ENCODE measurements around the gene CEBPZ. TPM values are rescaled to one million over a fixed set of nuclear protein-coding genes. Genes with fewer than 3 reads are reported as not detected.

CEBPZ gene
- total RNA-seq, 1 experiment from 2014 or later: 146 TPM

GRCh38 chr2:37156071-37156856 lies 75.1 kb downstream of the CEBPZ start:
- ATAC-seq (peak; percentile 36), DNase-seq (ENCODE audit: low spot score) (no peak)
- ChIA-PET CTCF (interaction anchor here (1.0 to 1.2 kb wide), 3 partner anchors 12 to 240 kb away, joined by 3 to 6 read pairs (median 3); no protein-coding TSS in a partner anchor), POLR2A (no interaction called here)
- Mint-ChIP-seq H3K27ac (peak overlapping the region; percentile 89), H3K9me3 (peaks cover 5% of the 10 kb centered on the region; the same call in 1 of the 2 replicates), H3K4me1 (peaks cover 36% of the 10 kb centered on the region), H3K36me3 (peaks cover 16% of the 10 kb centered on the region), H3K27me3 (ENCODE audit: low read depth) (no peaks in the 10 kb centered on the region), H3K4me3 (peak overlapping the region; percentile 75)
- TF ChIP-seq ETV6 (CRISPR knock-in tag; IDR thresholded peaks at IDR 0.05) (peak; percentile 30; the same call in 1 of the 2 replicates), GTF2I (CRISPR knock-in tag; conservative IDR thresholded peaks at IDR 0.05) (no peak), PRDM15 (CRISPR knock-in tag; IDR thresholded peaks at IDR 0.05) (peak; percentile 55; the same call in 1 of the 2 replicates), GRHL2 (CRISPR knock-in tag; IDR thresholded peaks at IDR 0.05; ENCODE audit: insufficient replicate concordance, severe bottlenecking) (no peak), ZNF232 (CRISPR knock-in tag; IDR thresholded peaks at IDR 0.05) (no peak), GABPB1 (CRISPR knock-in tag; IDR thresholded peaks at IDR 0.05) (no peak)

- ATAC-seq: no peak
- Mint-ChIP-seq H3K36me3 (peaks cover 16% of the 10 kb centered on the region), H3K27me3 (ENCODE audit: low read depth) (no peaks in the 10 kb centered on the region), H3K27ac (no peak overlapping the region), H3K4me3 (no peak overlapping the region), H3K4me1 (peaks cover 46% of the 10 kb centered on the region), H3K9me3 (peaks cover 5% of the 10 kb centered on the region; the same call in 1 of the 2 replicates)
- CTCF ChIA-PET: no interaction called here
- POLR2A ChIA-PET: no interaction called here
- TF ChIP-seq TEAD4 (CRISPR knock-in tag; IDR thresholded peaks at IDR 0.05): no peak
- no peak for TF ChIP-seq E2F5 (CRISPR knock-in tag; IDR thresholded peaks at IDR 0.05)
- no peak for TF ChIP-seq ZNF121 (CRISPR knock-in tag; IDR thresholded peaks at IDR 0.05)
- TF ChIP-seq ZNF232 (CRISPR knock-in tag; IDR thresholded peaks at IDR 0.05): no peak
- TF ChIP-seq HMGA2 (CRISPR knock-in tag; IDR thresholded peaks at IDR 0.05): no peak
- no peak for TF ChIP-seq SMAD4 (CRISPR knock-in tag; IDR thresholded peaks at IDR 0.05)
- TF ChIP-seq USF2 (CRISPR knock-in tag; IDR thresholded peaks at IDR 0.05): no peak
- no peak for TF ChIP-seq CTCF (IDR thresholded peaks at IDR 0.05)
- no peak for TF ChIP-seq ZSCAN18 (CRISPR knock-in tag; IDR thresholded peaks at IDR 0.05)
- TF ChIP-seq KAT7 (CRISPR knock-in tag; IDR thresholded peaks at IDR 0.05; ENCODE audit: borderline replicate concordance): no peak
- no peak for TF ChIP-seq FOXJ3 (CRISPR knock-in tag; IDR thresholded peaks at IDR 0.05; ENCODE audit: borderline replicate concordance)
- TF ChIP-seq ZNF671 (CRISPR knock-in tag; IDR thresholded peaks at IDR 0.05): no peak
- no peak for TF ChIP-seq NFATC4 (CRISPR knock-in tag; IDR thresholded peaks at IDR 0.05)
- TF ChIP-seq CBFB (CRISPR knock-in tag; IDR thresholded peaks at IDR 0.05; ENCODE audit: low read depth): no peak
- TF ChIP-seq CREB1 (CRISPR knock-in tag; IDR thresholded peaks at IDR 0.05): no peak
- no peak for DNase-seq (ENCODE audit: low spot score)
These were observed 76.6 kb downstream of the CEBPZ start for GRCh38 chr2:37154785-37155184.
